PC-3 (cell line): Measurements from ENCODE around the gene CUEDC1. TPM values are rescaled to one million over a fixed set of nuclear protein-coding genes. Genes with fewer than 3 reads are reported as not detected.

ENCODE experiments used
- ATAC-seq: fragments of 200-7000 bp; cut with Tn5 transposase; 2 replicates; pipeline ENCODE4 v1.9.1; 2020; ENCODE audit warnings: mild to moderate bottlenecking, moderate library complexity
- BruUV-seq: library from RNA; stranded (reverse); fragments of 400-500 nt; replicated peaks from 2 replicates; lab custom pipeline; 2021; lab: Mats Ljungman, UMichigan
- CTCF ChIA-PET: fragments of 300-600 bp; sonication (Branson Sonifier 250); formaldehyde crosslinking; loops from one replicate; lab custom pipeline; 2022; ENCODE audit warnings: antibody characterized with exemption; lab: Charles Lee
- POLR2A ChIA-PET: fragments of 300-600 bp; sonication (Branson Sonifier 250); formaldehyde crosslinking; loops from one replicate; lab custom pipeline; 2022; ENCODE audit warnings: antibody characterized with exemption; ENCODE audit not compliant: unreplicated experiment; lab: Charles Lee
- DNase-seq: peaks from one replicate; pipeline ENCODE4 v3.0.0-alpha.2; 2015
- H2AFZ ChIP-seq: fragments of 300-600 bp; sonication (generic); 2 replicates; pipeline ENCODE4 v1.6.0; 2016; ENCODE audit warnings: antibody characterized with exemption, low read length
- H3F3A ChIP-seq: fragments of 300-600 bp; sonication (generic); one replicate; pipeline ENCODE4 v1.6.0; 2017; ENCODE audit warnings: antibody characterized with exemption, low read length, control low read depth, mild to moderate bottlenecking; ENCODE audit not compliant: unreplicated experiment
- H3K27ac ChIP-seq: fragments of 300-600 bp; sonication (generic); 2 replicates; pipeline ENCODE4 v1.5.1; 2016; ENCODE audit warnings: mild to moderate bottlenecking, low read length
- H3K27me3 ChIP-seq: fragments of 300-600 bp; sonication (generic); 2 replicates; pipeline ENCODE4 v1.6.1; 2016; ENCODE audit warnings: low read length, mixed read lengths
- H3K36me3 ChIP-seq: fragments of 300-600 bp; sonication (generic); 2 replicates; pipeline ENCODE4 v1.6.1; 2016; ENCODE audit warnings: low read depth, mixed run types, low read length, mixed read lengths
- H3K4me1 ChIP-seq: fragments of 300-600 bp; sonication (generic); 2 replicates; pipeline ENCODE4 v1.5.1; 2016; ENCODE audit warnings: low read length; ENCODE audit not compliant: insufficient read depth
- H3K4me2 ChIP-seq: fragments of 300-600 bp; sonication (generic); 2 replicates; pipeline ENCODE4 v1.6.0; 2016; ENCODE audit warnings: low read length
- H3K4me3 ChIP-seq: fragments of 300-600 bp; sonication (generic); 2 replicates; pipeline ENCODE4 v1.5.1; 2016; ENCODE audit warnings: mild to moderate bottlenecking, low read length, mixed read lengths
- H3K79me2 ChIP-seq: fragments of 300-600 bp; sonication (generic); 2 replicates; pipeline ENCODE4 v1.6.1; 2017; ENCODE audit warnings: low read length, mixed read lengths
- H3K9ac ChIP-seq: fragments of 300-600 bp; sonication (generic); 2 replicates; pipeline ENCODE4 v1.6.0; 2016; ENCODE audit warnings: mild to moderate bottlenecking, low read length
- H3K9me2 ChIP-seq: fragments of 300-600 bp; sonication (generic); replicated peaks from 2 replicates; pipeline ENCODE4 v1.6.1; 2016; ENCODE audit warnings: mixed run types, low read length, mixed read lengths
- H3K9me3 ChIP-seq: fragments of 300-600 bp; sonication (generic); 2 replicates; pipeline ENCODE4 v1.6.1; 2016; ENCODE audit warnings: low read length, mixed read lengths
- H4K20me1 ChIP-seq: fragments of 300-600 bp; sonication (generic); 2 replicates; pipeline ENCODE4 v1.6.1; 2016; ENCODE audit warnings: low read length, mixed read lengths
- EZH2 ChIP-seq: fragments of 300-600 bp; sonication (generic); IDR thresholded peaks from one replicate; pipeline ENCODE4 v1.6.1; 2017; ENCODE audit warnings: antibody characterized with exemption, mild to moderate bottlenecking, low read length; ENCODE audit not compliant: unreplicated experiment
- EZH2phosphoT487 ChIP-seq: fragments of 300-600 bp; sonication (generic); IDR thresholded peaks from 2 replicates; pipeline ENCODE4 v1.6.1; 2018; ENCODE audit warnings: mild to moderate bottlenecking, antibody characterized with exemption, low read length, borderline replicate concordance
- intact Hi-C: fragments of 100-400 bp; cut with micrococcal nuclease; formaldehyde crosslinking; loops from 2 replicates; pipeline ENCODE4 v1.9.0; 2023
- total RNA-seq: library from RNA; depleted of rRNA; stranded (reverse); fragments of >200 nt; gene quantifications from 2 replicates; pipeline ENCODE4 v1.2.3, GENCODE V29; 2014
- TF ChIP-seq, protein P1 (sequence below): fragments of 300-600 bp; sonication (generic); conservative IDR thresholded peaks from 2 replicates; pipeline ENCODE4 v1.5.1; 2017; ENCODE audit warnings: antibody characterized with exemption, low read depth, mild to moderate bottlenecking, low read length

Gene CUEDC1
- total RNA-seq, 1 experiment from 2014 or later, result 31.6 TPM

DNA sequence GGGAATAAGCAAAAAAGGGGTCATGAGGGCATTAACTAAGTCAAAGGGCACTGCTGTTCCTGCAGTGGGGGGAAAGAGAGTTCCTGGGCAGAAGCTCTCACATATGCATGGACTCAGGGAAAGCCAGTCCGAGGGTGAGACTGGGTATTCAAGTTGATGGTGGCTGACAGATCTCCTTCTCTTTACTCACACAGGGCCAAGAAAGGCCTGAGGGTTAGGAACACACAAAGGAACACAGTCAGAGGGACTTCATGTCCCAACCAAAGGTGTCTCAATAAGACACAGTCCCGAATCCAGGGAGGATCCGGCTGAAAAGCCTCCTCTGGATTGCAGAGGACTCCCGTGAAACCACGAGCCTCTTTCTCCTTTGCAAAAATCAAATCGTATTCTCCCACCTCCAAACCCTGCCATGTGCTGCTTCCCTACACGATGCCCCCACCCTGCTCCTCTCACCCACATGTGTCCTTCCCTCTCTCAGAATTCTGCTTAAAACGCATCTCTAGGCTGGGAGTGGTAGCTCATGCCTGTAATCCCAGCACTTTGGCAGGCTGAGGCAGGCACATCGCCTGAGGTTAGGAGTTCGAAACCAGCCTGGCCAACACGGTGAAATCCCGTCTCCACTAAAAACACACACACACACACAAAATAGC is 23.6 kb downstream of the CUEDC1 start:
- POLR2A ChIA-PET, result no interaction called here
- H3K27ac ChIP-seq, result no peak overlapping the region
- H3K9me2 ChIP-seq, result no peaks in the 10 kb centered on the region
- CTCF ChIA-PET, result interaction anchor here (0.6 kb wide), 1 partner anchor 12 kb away, joined by 3 read pairs; no protein-coding TSS in a partner anchor
- H3K79me2 ChIP-seq, result peaks cover 78% of the 10 kb centered on the region
- no peaks in the 10 kb centered on the region for H3F3A ChIP-seq
- ATAC-seq (no peak), DNase-seq (no peak)
- H3K4me1 ChIP-seq, result peaks cover 59% of the 10 kb centered on the region
- no peaks in the 10 kb centered on the region for H3K36me3 ChIP-seq
- H3K27me3 ChIP-seq, result no peaks in the 10 kb centered on the region
- H3K4me2 ChIP-seq, result no peak overlapping the region
- H4K20me1 ChIP-seq, result no peaks in the 10 kb centered on the region
- H3K9me3 ChIP-seq, result no peaks in the 10 kb centered on the region
- no peak overlapping the region for H3K4me3 ChIP-seq
- intact Hi-C loops, result no loop called here
- no peak for TF ChIP-seq EZH2
- TF ChIP-seq, protein P1, sequence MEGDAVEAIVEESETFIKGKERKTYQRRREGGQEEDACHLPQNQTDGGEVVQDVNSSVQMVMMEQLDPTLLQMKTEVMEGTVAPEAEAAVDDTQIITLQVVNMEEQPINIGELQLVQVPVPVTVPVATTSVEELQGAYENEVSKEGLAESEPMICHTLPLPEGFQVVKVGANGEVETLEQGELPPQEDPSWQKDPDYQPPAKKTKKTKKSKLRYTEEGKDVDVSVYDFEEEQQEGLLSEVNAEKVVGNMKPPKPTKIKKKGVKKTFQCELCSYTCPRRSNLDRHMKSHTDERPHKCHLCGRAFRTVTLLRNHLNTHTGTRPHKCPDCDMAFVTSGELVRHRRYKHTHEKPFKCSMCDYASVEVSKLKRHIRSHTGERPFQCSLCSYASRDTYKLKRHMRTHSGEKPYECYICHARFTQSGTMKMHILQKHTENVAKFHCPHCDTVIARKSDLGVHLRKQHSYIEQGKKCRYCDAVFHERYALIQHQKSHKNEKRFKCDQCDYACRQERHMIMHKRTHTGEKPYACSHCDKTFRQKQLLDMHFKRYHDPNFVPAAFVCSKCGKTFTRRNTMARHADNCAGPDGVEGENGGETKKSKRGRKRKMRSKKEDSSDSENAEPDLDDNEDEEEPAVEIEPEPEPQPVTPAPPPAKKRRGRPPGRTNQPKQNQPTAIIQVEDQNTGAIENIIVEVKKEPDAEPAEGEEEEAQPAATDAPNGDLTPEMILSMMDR, result no peak
- no peak for TF ChIP-seq EZH2phosphoT487
- BruUV-seq, result no TSS peak
- H2AFZ ChIP-seq, result no peak overlapping the region
- H3K9ac ChIP-seq, result no peak overlapping the region

DNA sequence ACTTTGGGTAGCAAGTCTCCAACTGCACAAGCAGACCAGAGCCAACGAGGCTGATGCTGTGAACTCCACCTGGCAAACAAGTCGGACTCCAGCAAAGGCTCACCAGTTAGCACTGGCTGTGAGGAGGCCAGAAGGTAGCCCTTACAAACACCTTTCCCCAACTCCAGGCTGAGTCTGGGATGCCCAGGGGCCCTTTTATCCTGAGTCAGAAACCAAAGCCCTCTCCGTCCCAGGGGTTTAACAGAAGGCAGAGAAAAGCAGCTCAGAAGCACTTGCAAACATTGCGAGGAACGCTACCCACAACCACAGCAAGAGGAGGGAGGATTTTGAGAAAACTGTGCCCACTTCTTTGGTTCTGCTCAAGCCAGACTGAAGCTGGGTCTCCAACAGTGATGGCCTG is 25.0 kb downstream of the CUEDC1 start:
- Histone ChIP-seq H3K36me3 (no peaks in the 10 kb centered on the region), H3K9me2 (no peaks in the 10 kb centered on the region), H2AFZ (no peak overlapping the region), H3K27ac (no peak overlapping the region), H3K79me2 (peaks cover 83% of the 10 kb centered on the region), H3K4me3 (no peak overlapping the region), H4K20me1 (no peaks in the 10 kb centered on the region), H3K4me1 (peaks cover 46% of the 10 kb centered on the region), H3F3A (no peaks in the 10 kb centered on the region), H3K27me3 (no peaks in the 10 kb centered on the region), H3K9me3 (no peaks in the 10 kb centered on the region), H3K9ac (no peak overlapping the region), H3K4me2 (no peak overlapping the region)
- BruUV-seq, result no TSS peak
- ChIA-PET POLR2A (no interaction called here), CTCF (no interaction called here)
- ATAC-seq (no peak), DNase-seq (no peak)
- intact Hi-C loops, result no loop called here
- no peak for TF ChIP-seq EZH2phosphoT487
- TF ChIP-seq EZH2, result no peak
- TF ChIP-seq, protein P1, result no peak

DNA sequence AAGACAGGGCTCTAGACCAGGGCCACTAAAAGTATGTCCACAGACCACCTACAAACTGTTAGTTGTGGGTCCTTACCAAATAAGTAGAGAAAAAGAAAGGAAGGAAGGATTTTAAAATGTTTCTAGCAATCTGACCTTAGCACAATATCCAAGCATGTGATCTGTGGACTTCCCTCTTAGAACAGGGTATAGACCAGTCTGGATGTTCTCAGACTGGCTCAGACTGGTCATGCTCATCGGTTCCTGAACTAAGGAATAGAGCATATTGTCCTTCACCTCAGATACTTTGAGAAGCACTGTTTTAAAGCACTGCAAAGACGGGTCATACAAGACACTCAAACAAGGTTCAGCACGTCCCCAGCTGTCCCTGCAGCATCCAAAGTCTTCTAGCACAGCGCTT is 25.8 kb downstream of the CUEDC1 start:
- H3K9ac ChIP-seq, result no peak overlapping the region
- no peaks in the 10 kb centered on the region for H4K20me1 ChIP-seq
- no peak for TF ChIP-seq EZH2phosphoT487
- TF ChIP-seq, protein P1, result no peak
- TF ChIP-seq EZH2, result no peak
- CTCF ChIA-PET, result no interaction called here
- H3K36me3 ChIP-seq, result no peaks in the 10 kb centered on the region
- no peaks in the 10 kb centered on the region for H3K9me3 ChIP-seq
- ATAC-seq, result no peak
- H3K27ac ChIP-seq, result no peak overlapping the region
- DNase-seq, result no peak
- no peak overlapping the region for H2AFZ ChIP-seq
- POLR2A ChIA-PET, result no interaction called here
- no TSS peak for BruUV-seq
- H3K4me3 ChIP-seq, result no peak overlapping the region
- no peak overlapping the region for H3K4me2 ChIP-seq
- H3F3A ChIP-seq, result no peaks in the 10 kb centered on the region
- peaks cover 40% of the 10 kb centered on the region for H3K4me1 ChIP-seq
- no peaks in the 10 kb centered on the region for H3K9me2 ChIP-seq
- intact Hi-C loops, result no loop called here
- H3K79me2 ChIP-seq, result peaks cover 89% of the 10 kb centered on the region
- H3K27me3 ChIP-seq, result no peaks in the 10 kb centered on the region
